ENCODE measurements around the gene SPIC.

- TF ChIP-seq MAZ (IDR thresholded peaks at IDR 0.05; ENCODE audit: borderline replicate concordance, low read depth, low read length) = no peak
- TF ChIP-seq CTCF (IDR thresholded peaks at IDR 0.05) = no peak
- no peak for TF ChIP-seq CHD2 (IDR thresholded peaks at IDR 0.05; ENCODE audit: low read length, partially characterized antibody)
- TF ChIP-seq JUNB (IDR thresholded peaks at IDR 0.05) = no peak
- TF ChIP-seq EP300 (IDR thresholded peaks at IDR 0.05) = no peak
- no peak for TF ChIP-seq MAX (IDR thresholded peaks at IDR 0.05)
- no peak for TF ChIP-seq POLR2A (IDR thresholded peaks at IDR 0.05; ENCODE audit: low read length)
These were observed 18.4 kb downstream of the SPIC start for GRCh38 chr12:101493556-101493955.
